ENCODE results near the gene FOXA2.

FOXA2 gene

GRCh38 chr20:22536141-22536828 lies 48.1 kb downstream of the FOXA2 start:
- no peak for DNase-seq

GRCh38 chr20:22535483-22535882 lies 48.9 kb downstream of the FOXA2 start:
- no peak for DNase-seq

GRCh38 chr20:22533823-22534751 lies 50.3 kb downstream of the FOXA2 start:
- no peak for DNase-seq

- no peak for DNase-seq
Observed at GRCh38 chr20:22532598-22532997, 51.8 kb downstream of the FOXA2 start.

GRCh38 chr20:22531756-22532155 lies 52.6 kb downstream of the FOXA2 start:
- DNase-seq, result no peak

- DNase-seq, result no peak
Observed at GRCh38 chr20:22531056-22531615, 53.2 kb downstream of the FOXA2 start.
